GM18498 (cell line): ENCODE results near the gene FBXW5.

Experiments
- ATAC-seq: cut with Tn5 transposase; IDR thresholded peaks from one replicate; pipeline ENCODE4 v1.9.1; 2021; ENCODE audit warnings: mild to moderate bottlenecking, moderate library complexity; ENCODE audit not compliant: unreplicated experiment

The FBXW5 gene

GRCh38 chr9:136949817-136950655 lies 5.5 kb upstream of the FBXW5 start:
- peak; percentile 84 for ATAC-seq

GRCh38 chr9:136949239-136949816 lies 4.8 kb upstream of the FBXW5 start:
- no peak for ATAC-seq

GRCh38 chr9:136947955-136948510 lies 3.5 kb upstream of the FBXW5 start:
- no peak for ATAC-seq

- no peak for ATAC-seq
Measured at GRCh38 chr9:136947028-136947891, 2.7 kb upstream of the FBXW5 start.

GRCh38 chr9:136946228-136947027 lies 1.9 kb upstream of the FBXW5 start:
- ATAC-seq = no peak

GRCh38 chr9:136945333-136946227 lies 1.0 kb upstream of the FBXW5 start:
- ATAC-seq = no peak

GRCh38 chr9:136944212-136944518 lies 373 bp downstream of the FBXW5 start:
- peak; percentile 41 for ATAC-seq

GRCh38 chr9:136943291-136944211 lies 987 bp downstream of the FBXW5 start:
- peak; percentile 25 for ATAC-seq

GRCh38 chr9:136942881-136943230 lies 1.7 kb downstream of the FBXW5 start:
- ATAC-seq = no peak

- ATAC-seq = no peak
Measured at GRCh38 chr9:136942112-136942880, 2.2 kb downstream of the FBXW5 start.

- ATAC-seq = no peak
Measured at GRCh38 chr9:136941231-136942111, 3.1 kb downstream of the FBXW5 start.

- ATAC-seq = no peak
Measured at GRCh38 chr9:136940526-136941230, 3.9 kb downstream of the FBXW5 start.

- no peak for ATAC-seq
Measured at GRCh38 chr9:136939996-136940525, 4.5 kb downstream of the FBXW5 start.

GRCh38 chr9:136939431-136939995 lies 5.0 kb downstream of the FBXW5 start:
- ATAC-seq = no peak

GRCh38 chr9:136937186-136938001 lies 7.1 kb downstream of the FBXW5 start:
- ATAC-seq = no peak
